ENCODE results near the gene SELENOO. TPM values are rescaled to one million over a fixed set of nuclear protein-coding genes. Genes with fewer than 3 reads are reported as not detected.

Gene SELENOO
- total and polyA plus RNA-seq, 2 experiments from 2014 or later, result 29.8 to 54.5 TPM

GRCh38 chr22:50252082-50253045 is 51.6 kb downstream of the SELENOO start:
- peak; percentile 68 to 71 for DNase-seq (ENCODE audit: low read depth in 1 of 2, low spot score in 1 of 2)
- no peak overlapping the region for H3K27ac ChIP-seq
- H3K9me3 ChIP-seq (ENCODE audit: low read depth), result no peaks in the 10 kb centered on the region
- peaks cover 7% of the 10 kb centered on the region for H3K4me1 ChIP-seq (ENCODE audit: low read depth)
- peak; percentile 74 for TF ChIP-seq CTCF (IDR thresholded peaks at IDR 0.05; ENCODE audit: low read depth, low read length)
- no peak overlapping the region for H3K4me3 ChIP-seq
- no peaks in the 10 kb centered on the region for H3K27me3 ChIP-seq
- H3K36me3 ChIP-seq, result no peaks in the 10 kb centered on the region

- H3K27me3 ChIP-seq, result no peaks in the 10 kb centered on the region
- H3K27ac ChIP-seq, result no peak overlapping the region
- H3K4me1 ChIP-seq (ENCODE audit: low read depth), result peaks cover 7% of the 10 kb centered on the region
- H3K9me3 ChIP-seq (ENCODE audit: low read depth), result no peaks in the 10 kb centered on the region
- no peaks in the 10 kb centered on the region for H3K36me3 ChIP-seq
- DNase-seq (ENCODE audit: low read depth in 1 of 2, low spot score in 1 of 2), result no peak
- no peak overlapping the region for H3K4me3 ChIP-seq
- no peak for TF ChIP-seq CTCF (IDR thresholded peaks at IDR 0.05; ENCODE audit: low read depth, low read length)
Measured at GRCh38 chr22:50253046-50253915, 52.5 kb downstream of the SELENOO start.

- Histone ChIP-seq H3K27me3 (no peaks in the 10 kb centered on the region), H3K4me1 (ENCODE audit: low read depth) (peaks cover 7% of the 10 kb centered on the region), H3K36me3 (no peaks in the 10 kb centered on the region), H3K27ac (no peak overlapping the region), H3K4me3 (no peak overlapping the region), H3K9me3 (ENCODE audit: low read depth) (no peaks in the 10 kb centered on the region)
- no peak for TF ChIP-seq CTCF (IDR thresholded peaks at IDR 0.05; ENCODE audit: low read depth, low read length)
- no peak for DNase-seq (ENCODE audit: low read depth in 1 of 2, low spot score in 1 of 2)
Measured at GRCh38 chr22:50253941-50254340, 53.1 kb downstream of the SELENOO start.

GRCh38 chr22:50255099-50255498 is 54.3 kb downstream of the SELENOO start:
- DNase-seq (ENCODE audit: low read depth in 1 of 2, low spot score in 1 of 2), result no peak
- Histone ChIP-seq H3K27ac (no peak overlapping the region), H3K27me3 (no peaks in the 10 kb centered on the region), H3K36me3 (no peaks in the 10 kb centered on the region), H3K4me1 (ENCODE audit: low read depth) (peaks cover 5% of the 10 kb centered on the region), H3K9me3 (ENCODE audit: low read depth) (no peaks in the 10 kb centered on the region), H3K4me3 (no peak overlapping the region)
- TF ChIP-seq CTCF (IDR thresholded peaks at IDR 0.05; ENCODE audit: low read depth, low read length), result no peak

GRCh38 chr22:50255607-50256006 is 54.8 kb downstream of the SELENOO start:
- peaks cover under 1% of the 10 kb centered on the region for H3K4me1 ChIP-seq (ENCODE audit: low read depth)
- no peaks in the 10 kb centered on the region for H3K27me3 ChIP-seq
- no peak overlapping the region for H3K4me3 ChIP-seq
- H3K36me3 ChIP-seq, result no peaks in the 10 kb centered on the region
- H3K27ac ChIP-seq, result no peak overlapping the region
- DNase-seq (ENCODE audit: low read depth in 1 of 2, low spot score in 1 of 2), result no peak
- TF ChIP-seq CTCF (IDR thresholded peaks at IDR 0.05; ENCODE audit: low read depth, low read length), result no peak
- no peaks in the 10 kb centered on the region for H3K9me3 ChIP-seq (ENCODE audit: low read depth)
